ENCODE measurements around the gene ZNF324. TPM values are rescaled to one million over a fixed set of nuclear protein-coding genes. Genes with fewer than 3 reads are reported as not detected.

ZNF324 gene
- total RNA-seq, 1 experiment from 2014 or later: 12.7 TPM

GRCh38 chr19:58497634-58498170, 30.8 kb downstream of the ZNF324 start:
- H4K5ac ChIP-seq (ENCODE audit: insufficient read length, low read depth, low read length): no peak overlapping the region
- Mint-ChIP-seq H3K27me3 (ENCODE audit: low read depth) (peaks cover 2% of the 10 kb centered on the region), H3K27ac (no peak overlapping the region; a peak in 1 of 7 replicates), H3K4me3 (peak overlapping the region; percentile 86 to 99), H3K4me1 (peaks cover 9 to 12% of the 10 kb centered on the region in 2 experiments), H3K36me3 (ENCODE audit: insufficient read depth in 1 of 3, low read depth in 3 of 3) (no peaks in the 10 kb centered on the region; a peak in 1 of 7 replicates), H3K9me3 (no peaks in the 10 kb centered on the region; a peak in 1 of 5 replicates)
- peak overlapping the region; percentile 60 for H3K4me2 ChIP-seq (ENCODE audit: insufficient read depth, insufficient read length, low read length)
- no peak overlapping the region for H2AFZ ChIP-seq (ENCODE audit: low read length)
- H3K56ac ChIP-seq (ENCODE audit: insufficient read length, low read depth, low read length): no peak overlapping the region
- H3K4me1 ChIP-seq (ENCODE audit: insufficient read depth, low read length): peaks cover 6% of the 10 kb centered on the region; the same call in 1 of the 2 replicates
- H3K18ac ChIP-seq (ENCODE audit: insufficient read length, low read depth, low read length): no peak overlapping the region
- H2AK5ac ChIP-seq (ENCODE audit: insufficient read length, low read length): no peak overlapping the region
- no peak for TF ChIP-seq CTCF (conservative IDR thresholded peaks at IDR 0.05)
- no peak overlapping the region for H2BK5ac ChIP-seq (ENCODE audit: insufficient read length, low read length)
- no peak overlapping the region for H2BK15ac ChIP-seq (ENCODE audit: low read depth, low read length)
- H3K4ac ChIP-seq (ENCODE audit: low read depth, low read length): no peak overlapping the region
- H3K79me2 ChIP-seq (ENCODE audit: insufficient read depth, low read length): no peaks in the 10 kb centered on the region
- no peaks in the 10 kb centered on the region for H3K27me3 ChIP-seq (ENCODE audit: insufficient read depth, low read length)
- no peaks in the 10 kb centered on the region for H4K20me1 ChIP-seq (ENCODE audit: control insufficient read depth, insufficient read depth, insufficient read length)
- H4K91ac ChIP-seq (ENCODE audit: insufficient read length, low read depth, low read length): no peak overlapping the region
- no peaks in the 10 kb centered on the region for H3K79me1 ChIP-seq (ENCODE audit: insufficient read depth, low read depth, low read length, poor library complexity, severe bottlenecking)
- H3K9me3 ChIP-seq (ENCODE audit: control insufficient read depth, low read depth, low read length): no peaks in the 10 kb centered on the region
- H3K14ac ChIP-seq (ENCODE audit: insufficient read depth, low read length): no peak overlapping the region
- H2BK20ac ChIP-seq (ENCODE audit: low read depth, low read length, poor library complexity, severe bottlenecking): no peak overlapping the region
- no peak overlapping the region for H3T11ph ChIP-seq (ENCODE audit: low read length)
- DNase-seq: no peak
- no peak overlapping the region for H4K8ac ChIP-seq (replicated peaks; ENCODE audit: insufficient read length, low read depth, low read length)
- H3K27ac ChIP-seq (ENCODE audit: insufficient read length, low read depth, low read length): no peak overlapping the region
- H3K23me2 ChIP-seq (ENCODE audit: insufficient read length, low read depth, low read length, poor library complexity, severe bottlenecking): peaks cover 14% of the 10 kb centered on the region
- no peak overlapping the region for H3K23ac ChIP-seq (ENCODE audit: insufficient read length, low read depth, low read length)
- H3K9ac ChIP-seq (ENCODE audit: extremely low read depth, insufficient read length, low read length): no peak overlapping the region
- WGBS (ENCODE audit: extremely low coverage, insufficient read length, low lambda C conversion rate): no CpG with 5 or more reads among the region's 8 CpGs
- no peak overlapping the region for H2BK12ac ChIP-seq (ENCODE audit: insufficient read length, low read depth, low read length)
- H2BK120ac ChIP-seq (ENCODE audit: low read depth, low read length, poor library complexity, severe bottlenecking): no peak overlapping the region

Measured in H9 (cell line).